Muscle of back (tissue), 13 donors: ENCODE measurements around the gene RCHY1. TPM values are rescaled to one million over a fixed set of nuclear protein-coding genes. Genes with fewer than 3 reads are reported as not detected.
"Not testable (repeated sequence)": the region's sequence is repeated elsewhere in the genome, so short reads cannot be mapped to it uniquely, and the experiment has no call there.

ENCODE experiments used
- DNase-seq, 3 donors: peaks; one replicate each; pipeline versions ENCODE4 v3.0.0 to v3.0.0-alpha.2; 2013
- long read RNA-seq, 9 donors: transcript quantifications; one replicate each; lab custom pipeline, GENCODE V29; 2026
- polyA plus RNA-seq, 10 donors: library from polyadenylated mRNA; unstranded; fragments of 120-200 nt; gene quantifications; one replicate each; pipeline ENCODE4 v1.2.1, GENCODE V29; 2013; ENCODE audit not compliant: insufficient read length in 10 of 10

RCHY1 gene
- 10 to 100 TPM; 24.3 to 33.7 (median 29.7) TPM for polyA plus RNA-seq
- long read RNA-seq, donor 1, full-length matches to known transcripts, result 8 of 8 reads
- long read RNA-seq, donor 1, partial matches to known transcripts, result 0 of 8 reads
- long read RNA-seq, donor 1, other reads (novel, unspliced or antisense), result 0 of 8 reads
- long read RNA-seq, donor 2, full-length matches to known transcripts, result 8 of 8 reads
- long read RNA-seq, donor 2, partial matches to known transcripts, result 0 of 8 reads
- long read RNA-seq, donor 2, other reads (novel, unspliced or antisense), result 0 of 8 reads
- long read RNA-seq, donor 3, result 0 reads
- long read RNA-seq, donor 4, full-length matches to known transcripts, result 7 of 7 reads
- long read RNA-seq, donor 4, partial matches to known transcripts, result 0 of 7 reads
- long read RNA-seq, donor 4, other reads (novel, unspliced or antisense), result 0 of 7 reads
- long read RNA-seq, donor 5, full-length matches to known transcripts, result 9 of 9 reads
- long read RNA-seq, donor 5, partial matches to known transcripts, result 0 of 9 reads
- long read RNA-seq, donor 5, other reads (novel, unspliced or antisense), result 0 of 9 reads
- long read RNA-seq, donor 6, full-length matches to known transcripts, result 11 of 11 reads
- long read RNA-seq, donor 6, partial matches to known transcripts, result 0 of 11 reads
- long read RNA-seq, donor 6, other reads (novel, unspliced or antisense), result 0 of 11 reads
- long read RNA-seq, donor 7, full-length matches to known transcripts, result 6 of 6 reads
- long read RNA-seq, donor 7, partial matches to known transcripts, result 0 of 6 reads
- long read RNA-seq, donor 7, other reads (novel, unspliced or antisense), result 0 of 6 reads
- long read RNA-seq, donor 8, full-length matches to known transcripts, result 11 of 16 reads
- long read RNA-seq, donor 8, partial matches to known transcripts, result 0 of 16 reads
- long read RNA-seq, donor 8, other reads (novel, unspliced or antisense), result 5 of 16 reads
- long read RNA-seq, donor 9, full-length matches to known transcripts, result 1 of 1 reads
- long read RNA-seq, donor 9, partial matches to known transcripts, result 0 of 1 reads
- long read RNA-seq, donor 9, other reads (novel, unspliced or antisense), result 0 of 1 reads

GRCh38 chr4:75514131-75514948 is at the start of gene RCHY1, which contains the start of gene THAP6:
RCHY1 (minus strand) TSS chr4:75514403; CDS start chr4:75514286, 117 bp downstream.
THAP6 (plus strand) TSS chr4:75514473; CDS start chr4:75515453, 980 bp downstream.
- DNase-seq, result peak; percentile 95 to 99 (median 96)

DNA sequence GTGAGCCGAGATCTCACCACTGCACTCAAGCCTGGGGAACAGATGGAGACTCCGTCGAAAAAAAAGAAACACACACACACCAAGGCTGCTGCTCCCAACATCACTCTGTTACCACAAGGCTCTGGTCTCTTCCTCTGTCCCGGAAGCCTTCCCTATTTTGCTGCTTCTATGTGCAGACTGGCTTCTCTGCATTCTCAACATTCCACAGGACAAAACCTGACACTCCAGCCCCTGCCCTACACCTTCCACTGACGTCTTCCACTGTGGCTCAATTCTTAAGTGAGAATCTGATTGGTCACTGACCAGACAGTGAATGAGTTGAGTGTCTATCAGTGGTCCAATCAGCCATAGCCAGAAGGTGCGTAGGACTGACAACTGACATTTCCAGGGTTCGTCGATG is 47.6 kb upstream of the RCHY1 start:
- no peak for DNase-seq

- DNase-seq, result no peak
Observed at GRCh38 chr4:75557696-75558095, 43.5 kb upstream of the RCHY1 start.

DNA sequence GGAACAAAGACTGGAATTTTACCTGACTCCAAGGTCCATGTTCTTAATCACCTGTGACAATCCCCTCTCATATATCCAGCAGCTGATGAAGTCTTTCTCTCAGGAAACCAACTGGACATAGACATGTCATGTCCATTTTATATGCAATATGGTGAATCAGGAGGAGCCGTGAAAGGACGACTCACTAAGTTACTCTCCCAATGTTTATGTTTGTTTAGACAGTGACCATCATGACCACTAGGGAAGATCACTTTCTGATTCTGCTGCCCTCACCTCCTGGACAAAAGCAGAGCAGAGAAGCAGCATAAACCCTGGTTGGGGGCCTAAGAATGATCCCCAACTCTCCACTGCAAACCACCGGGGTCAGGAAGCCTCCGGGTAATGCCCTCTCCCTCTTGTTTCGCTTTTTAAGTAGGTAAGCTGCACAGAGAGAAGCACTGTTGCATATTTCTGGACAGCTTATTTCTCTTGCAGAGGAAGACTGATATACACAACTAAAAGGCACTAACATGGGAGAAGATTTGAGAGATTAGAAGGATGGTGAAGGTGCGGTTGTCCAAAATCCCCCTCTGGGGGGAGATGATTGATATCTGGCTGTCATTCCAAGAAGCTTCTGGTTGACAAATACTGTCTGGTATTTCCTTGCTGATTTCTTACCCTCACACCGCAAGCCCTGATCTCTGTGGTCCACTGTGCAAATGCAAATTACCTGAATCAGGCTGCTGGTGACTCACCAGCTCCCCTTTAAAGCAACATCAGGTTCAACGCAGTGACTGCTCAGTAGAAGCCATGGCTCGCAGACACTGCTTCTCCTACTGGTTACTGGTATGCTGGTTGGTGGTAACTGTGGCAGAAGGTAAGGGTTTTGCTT is 41.3 kb upstream of the RCHY1 start, which contains the start of gene ODAPH:
Gene ODAPH (plus strand): TSS at position 773 of the 871 bp plus-strand sequence. CDS start 17 bp downstream, at position 790.
- peak in 1 of 3 donors; percentile 23 for DNase-seq

DNA sequence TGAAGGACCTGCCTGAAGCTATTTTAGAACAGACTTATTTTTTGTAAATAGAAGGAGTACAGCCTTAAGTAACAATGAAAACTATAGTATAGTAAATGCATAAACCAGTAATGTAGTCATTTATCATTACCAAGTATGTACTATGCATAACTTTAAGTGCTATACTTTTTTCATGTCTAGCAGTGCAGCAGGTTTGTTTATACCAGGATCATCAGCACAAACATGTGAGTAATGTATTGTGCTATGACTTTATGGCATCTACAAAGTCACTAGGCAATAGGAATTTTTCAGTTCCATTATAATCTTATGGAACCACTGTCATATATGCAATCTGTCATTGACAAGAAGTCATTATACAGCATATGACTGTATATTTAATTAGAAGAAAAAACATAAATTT is 38.2 kb upstream of the RCHY1 start:
- no peak for DNase-seq

GRCh38 chr4:75549019-75549418 is 34.8 kb upstream of the RCHY1 start:
- no peak for DNase-seq

GRCh38 chr4:75547647-75548387 is 33.6 kb upstream of the RCHY1 start:
- DNase-seq, result peak; percentile 10 to 44 (median 18)

DNA sequence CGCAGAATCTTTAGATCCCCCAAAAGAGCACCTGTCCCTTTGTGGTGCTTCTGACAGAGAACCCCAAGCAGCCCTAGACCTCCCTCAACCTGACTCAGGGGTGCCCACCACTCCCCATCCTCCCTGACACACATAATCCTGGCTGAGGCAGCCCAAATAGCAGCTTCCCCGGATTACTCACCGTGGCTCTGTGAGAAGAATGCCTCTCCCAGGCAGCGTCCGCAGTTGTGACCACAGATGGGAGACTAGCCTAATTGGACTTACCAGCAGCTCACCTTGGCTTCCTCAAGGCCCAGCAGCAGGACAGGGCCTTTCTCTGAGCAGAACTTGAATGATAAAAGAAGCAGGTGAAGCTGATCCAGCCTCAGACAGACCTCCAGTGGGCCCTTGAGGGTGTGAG is 31.3 kb upstream of the RCHY1 start:
- DNase-seq, result peak in 1 of 3 donors; percentile 8

- no peak for DNase-seq
Observed at GRCh38 chr4:75544870-75545269, 30.7 kb upstream of the RCHY1 start.

- not testable (repeated sequence) for DNase-seq
Observed at GRCh38 chr4:75544220-75544619, 30.0 kb upstream of the RCHY1 start.

GRCh38 chr4:75542824-75543223 is 28.6 kb upstream of the RCHY1 start:
- DNase-seq, result peak in 1 of 3 donors; percentile 64

DNA sequence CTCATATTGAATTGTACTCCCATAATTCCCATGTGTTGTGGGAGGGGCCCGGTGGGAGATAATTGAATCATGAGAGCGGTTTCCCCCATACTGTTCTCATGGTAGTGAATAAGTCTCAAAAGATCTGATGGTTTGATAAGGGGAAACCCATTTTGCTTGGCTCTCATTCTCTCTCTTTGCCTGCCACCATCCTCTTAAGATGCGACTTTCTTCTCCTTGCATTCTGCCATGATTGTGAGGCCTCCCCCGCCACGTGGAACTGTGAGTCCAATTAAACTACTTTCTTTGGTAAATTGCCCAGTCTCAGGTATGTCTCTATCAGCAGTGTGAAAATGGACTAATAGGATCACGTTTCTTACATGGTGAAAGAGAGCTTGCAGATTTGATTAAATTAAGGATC is 23.1 kb upstream of the RCHY1 start:
- DNase-seq, result not testable (repeated sequence)

DNA sequence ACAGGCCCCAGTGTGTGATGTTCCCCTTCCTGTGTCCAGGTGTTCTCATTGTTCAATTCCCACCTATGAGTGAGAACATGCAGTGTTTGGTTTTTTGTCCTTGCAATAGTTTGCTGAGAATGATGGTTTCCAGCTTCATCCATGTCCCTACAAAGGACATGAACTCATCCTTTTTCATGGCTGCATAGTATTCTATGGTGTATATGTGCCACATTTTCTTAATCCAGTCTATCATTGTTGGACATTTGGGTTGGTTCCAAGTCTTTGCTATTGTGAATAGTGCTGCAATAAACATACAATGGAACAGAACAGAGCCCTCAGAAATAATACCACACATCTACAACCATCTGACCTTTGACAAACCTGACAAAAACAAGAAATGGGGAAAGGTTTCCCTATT is 19.7 kb upstream of the RCHY1 start:
- not testable (repeated sequence) for DNase-seq

DNA sequence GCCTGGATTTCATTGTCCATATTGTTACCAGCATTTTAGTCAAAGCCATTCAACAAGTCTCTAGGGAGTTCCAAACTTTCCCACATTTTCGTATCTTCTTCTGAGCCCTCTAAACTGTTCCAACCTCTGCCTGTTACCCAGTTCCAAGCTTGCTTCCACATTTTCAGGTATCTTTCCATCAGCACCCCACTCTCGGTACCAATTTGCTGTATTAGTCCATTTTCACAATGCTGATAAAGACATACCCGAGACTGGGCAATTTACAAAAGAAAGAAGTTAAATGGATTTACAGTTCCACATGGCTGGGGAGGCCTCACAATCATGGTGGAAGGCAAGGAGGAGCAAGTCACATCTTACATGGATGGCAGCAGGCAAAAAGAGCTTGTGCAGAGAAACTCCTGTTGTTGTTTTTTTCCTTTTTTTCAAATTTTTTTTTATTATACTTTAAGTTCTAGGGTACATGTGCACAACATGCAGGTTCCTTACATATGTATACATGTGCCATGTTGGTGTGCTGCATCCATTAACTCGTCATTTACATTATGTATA is 19.2 kb upstream of the RCHY1 start:
- not testable (repeated sequence) for DNase-seq

GRCh38 chr4:75531536-75532143 is 17.4 kb upstream of the RCHY1 start:
- DNase-seq, result not testable (repeated sequence)

GRCh38 chr4:75530556-75531322 is 16.5 kb upstream of the RCHY1 start:
- no peak for DNase-seq

DNA sequence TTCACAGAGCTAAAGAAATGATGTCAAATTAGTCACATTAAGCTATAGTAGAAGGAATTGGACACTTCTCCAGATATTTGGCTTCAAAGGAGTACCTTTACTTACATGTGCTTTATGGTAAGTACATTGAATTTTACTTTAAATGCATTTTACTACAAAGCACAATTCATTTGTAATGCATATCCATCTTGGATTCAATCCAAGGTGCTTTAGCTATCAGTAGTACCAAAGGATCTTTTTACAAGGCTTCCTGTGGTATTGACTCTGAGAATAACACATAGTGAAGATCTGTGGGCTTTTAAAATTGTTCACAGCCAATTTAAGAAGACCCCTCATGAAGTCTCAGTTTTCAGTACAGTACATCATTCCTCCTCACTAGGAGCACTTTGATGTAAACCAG is 13.3 kb upstream of the RCHY1 start:
- no peak for DNase-seq

GRCh38 chr4:75525910-75526309 is 11.7 kb upstream of the RCHY1 start:
- no peak for DNase-seq
